Lung (tissue), 12 donors: ENCODE data around the gene HMMR. TPM values are rescaled to one million over a fixed set of nuclear protein-coding genes. Genes with fewer than 3 reads are reported as not detected.

Source experiments
- ATAC-seq: fragments of 200-7000 bp; cut with Tn5 transposase; one replicate; pipeline ENCODE4 v1.9.1; 2020; ENCODE audit warnings: moderate number of reproducible peaks; ENCODE audit not compliant: insufficient read depth, low FRiP score
- DNase-seq, 3 donors: peaks; one replicate each; pipeline ENCODE4 v3.0.0-alpha.2; 2013 to 2017
- H3K27ac ChIP-seq, 2 donors: one replicate each; pipeline ENCODE4 v1.5.1; 2013; ENCODE audit warnings: mild to moderate bottlenecking in 2 of 2, moderate library complexity in 2 of 2, control low read depth in 1 of 2, inconsistent platforms in 1 of 2, low read depth in 1 of 2, low read length in 1 of 2
- H3K27me3 ChIP-seq, 3 donors: one replicate each; pipeline ENCODE4 v1.5.1; 2013; ENCODE audit warnings: low read length in 2 of 3; ENCODE audit not compliant: control insufficient read depth in 3 of 3, insufficient read depth in 3 of 3
- H3K36me3 ChIP-seq, 4 donors: one replicate each; pipeline ENCODE4 v1.5.1; 2013; ENCODE audit warnings: low read length in 4 of 4, mild to moderate bottlenecking in 1 of 4, moderate library complexity in 1 of 4; ENCODE audit not compliant: control insufficient read depth in 4 of 4, insufficient read depth in 4 of 4
- H3K4me1 ChIP-seq, 5 donors: one replicate each; pipeline ENCODE4 v1.5.1; 2013; ENCODE audit warnings: low read length in 5 of 5, mild to moderate bottlenecking in 2 of 5, moderate library complexity in 1 of 5; ENCODE audit not compliant: control insufficient read depth in 5 of 5, insufficient read depth in 5 of 5
- H3K4me3 ChIP-seq: one replicate; pipeline ENCODE4 v1.5.1; 2013; ENCODE audit warnings: mild to moderate bottlenecking, control low read depth, moderate library complexity
- H3K9ac ChIP-seq, 2 donors: one replicate each; pipeline ENCODE4 v1.5.1; 2013; ENCODE audit warnings: low read length in 2 of 2, control low read depth in 1 of 2; ENCODE audit not compliant: insufficient read depth in 1 of 2
- H3K9me3 ChIP-seq, 4 donors: one replicate each; pipeline ENCODE4 v1.5.1; 2013; ENCODE audit warnings: low read length in 3 of 4, mild to moderate bottlenecking in 1 of 4, moderate library complexity in 1 of 4; ENCODE audit not compliant: control insufficient read depth in 4 of 4, insufficient read depth in 3 of 4
- CTCF ChIP-seq: IDR thresholded peaks from 2 replicates; pipeline ENCODE4 v1.5.1; 2012; ENCODE audit warnings: mild to moderate bottlenecking; ENCODE audit errors: control extremely low read depth, extremely low read depth
- WGBS, 2 donors: extraction: QIAGEN DNeasy Blood & Tissue Kit; methylation state at CpG; one replicate each; pipeline ENCODE4 v1.1.7; 2013; 5-methylcytosine and 5-hydroxymethylcytosine counted together
- polyA plus RNA-seq, 2 donors: library from polyadenylated mRNA; stranded (reverse); fragments of 200-250 nt; gene quantifications; one replicate each; pipeline ENCODE4 v1.2.1, GENCODE V29; 2013
- total RNA-seq, 2 donors: library from RNA; depleted of rRNA in 1 of 2; stranded (reverse); fragments of >200 nt in 1 of 2; gene quantifications; one replicate each; pipeline ENCODE4 v1.2.1, GENCODE V29; 2014 to 2021
- donor health status: control.
- donor health status: control.
- donor health status: Bipolar disorder and iron deficiency.
- donor health status: healthy.
- donor health status: DM: yes; HTN: yes; CAD: no.

HMMR gene
- total and polyA plus RNA-seq, 4 donors = 1.1 to 9.5 (median 1.4) TPM

GRCh38 chr5:163502521-163502920 lies 42.1 kb downstream of the HMMR start:
- Histone ChIP-seq H3K27me3 (no peaks in the 10 kb centered on the region), H3K9ac (peak overlapping the region in 1 of 2 donors; percentile 93), H3K9me3 (no peaks in the 10 kb centered on the region), H3K27ac (peak overlapping the region; percentile 59 to 97), H3K4me1 (peaks cover 0 to 32% (median 3%) of the 10 kb centered on the region in 5 donors), H3K36me3 (no peaks in the 10 kb centered on the region), H3K4me3 (no peak overlapping the region)
- 57 to 70% methylated on average over 8 of the region's 8 CpGs for WGBS, 2 donors
- DNase-seq (peak in 1 of 3 donors; percentile 41), ATAC-seq (no peak)
- TF ChIP-seq CTCF = no peak

DNA sequence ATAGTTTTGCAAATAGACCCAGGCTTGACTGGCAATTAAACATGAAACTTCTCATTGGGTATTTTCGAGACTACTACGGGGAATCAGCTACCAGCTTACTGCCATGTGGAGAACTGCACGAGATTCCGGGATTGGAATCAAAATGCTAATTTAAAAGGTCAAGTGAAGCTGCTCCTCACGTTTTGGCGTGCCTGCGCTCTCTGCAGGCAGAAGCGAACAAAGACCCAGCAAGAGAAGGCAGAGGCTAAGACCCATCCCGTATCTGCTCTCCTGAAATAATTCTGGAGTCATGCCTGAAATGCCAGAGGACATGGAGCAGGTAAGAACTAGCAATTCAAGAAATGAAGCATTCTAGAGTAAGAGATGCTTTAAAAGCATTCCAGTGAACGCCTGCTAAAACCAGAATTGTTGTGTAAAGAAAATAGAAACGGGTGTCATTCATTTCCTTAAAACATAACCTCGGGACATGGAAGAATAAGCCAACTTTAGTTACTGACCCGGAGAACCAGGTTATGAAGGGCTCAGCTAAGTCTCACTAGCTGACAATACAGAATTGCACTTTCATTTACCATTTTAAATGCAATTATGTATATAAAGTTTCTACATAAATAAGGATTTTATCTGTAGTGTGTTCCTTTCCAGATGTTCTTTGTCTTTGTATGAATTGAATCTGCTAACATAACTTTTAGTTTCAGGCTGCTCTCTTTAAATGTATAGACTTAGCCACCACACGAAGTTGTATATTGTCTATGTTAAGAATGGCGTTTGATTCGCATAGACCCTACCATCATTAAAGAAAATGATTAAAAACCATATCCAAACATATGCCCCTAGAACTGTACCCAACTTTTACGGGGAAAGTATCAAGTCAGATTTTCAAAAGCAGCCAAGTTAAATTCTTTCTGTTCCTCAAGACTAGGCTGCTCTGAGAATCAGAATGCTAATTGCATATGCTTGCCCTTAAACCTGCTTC lies 43.0 kb downstream of the HMMR start:
- Histone ChIP-seq H3K27ac (peak overlapping the region; percentile 90 to 97), H3K36me3 (no peaks in the 10 kb centered on the region), H3K9ac (peak overlapping the region; percentile 71 to 93), H3K27me3 (no peaks in the 10 kb centered on the region), H3K9me3 (no peaks in the 10 kb centered on the region), H3K4me1 (peaks cover 0 to 38% (median 6%) of the 10 kb centered on the region in 5 donors), H3K4me3 (no peak overlapping the region)
- no peak for TF ChIP-seq CTCF
- DNase-seq (peak; percentile 87 to 95 (median 95)), ATAC-seq (peak; percentile 5)
- 1 to 3% methylated on average over 17 of the region's 17 CpGs for WGBS, 2 donors

DNA sequence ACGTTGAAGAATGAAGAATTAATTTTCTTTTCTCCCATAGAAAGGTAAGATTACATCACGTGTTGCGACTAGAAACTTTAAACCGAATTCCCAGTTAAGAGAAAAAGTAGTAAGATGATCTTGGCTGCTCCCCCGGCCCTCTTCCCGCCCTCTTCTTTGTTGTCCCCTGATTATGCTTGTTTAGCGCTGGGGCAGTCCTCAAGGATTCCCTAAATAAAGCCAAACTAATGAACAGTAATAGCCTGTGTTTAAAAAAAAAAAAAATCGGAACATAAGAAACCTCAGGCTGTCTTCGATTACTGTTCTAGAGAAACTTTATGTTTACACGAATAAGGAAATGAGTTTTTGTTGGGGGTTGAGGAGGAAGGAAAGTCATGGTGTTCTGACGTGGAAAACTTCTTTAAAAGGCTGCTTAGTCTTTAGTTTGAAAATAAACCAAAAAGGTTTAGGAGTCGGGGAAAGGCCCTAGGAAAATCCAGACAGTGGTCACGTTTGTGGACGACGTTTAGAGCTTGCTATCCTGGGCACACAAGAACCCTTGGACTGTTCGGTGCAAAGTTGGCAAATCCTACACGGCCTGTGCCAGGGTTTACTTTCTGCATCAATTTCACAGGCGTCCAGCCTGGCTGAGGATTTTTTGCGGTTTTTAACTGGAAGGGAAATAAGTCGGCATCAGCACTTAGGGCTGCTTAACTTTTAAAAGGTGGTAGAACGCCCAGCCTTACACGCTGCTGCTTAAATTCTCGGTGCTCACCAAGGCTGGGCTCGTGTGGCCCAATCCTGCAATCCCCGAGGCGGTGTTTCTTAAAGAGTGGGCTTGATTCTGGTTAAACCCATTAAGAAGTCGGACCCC lies 43.9 kb downstream of the HMMR start:
- Histone ChIP-seq H3K9ac (peak overlapping the region; percentile 71 to 93), H3K36me3 (no peaks in the 10 kb centered on the region), H3K4me1 (peaks cover 0 to 47% (median 7%) of the 10 kb centered on the region in 5 donors), H3K9me3 (no peaks in the 10 kb centered on the region), H3K27ac (peak overlapping the region; percentile 97), H3K27me3 (no peaks in the 10 kb centered on the region), H3K4me3 (peak overlapping the region; percentile 43)
- 0 to 1% methylated on average over 27 of the region's 27 CpGs for whole genome bisulfite sequencing, 2 donors
- TF ChIP-seq CTCF = no peak
- ATAC-seq = peak; percentile 14
- DNase-seq = peak; percentile 69 to 87 (median 87)
